ENCODE data around the gene ADGRB2. TPM values are rescaled to one million over a fixed set of nuclear protein-coding genes. Genes with fewer than 3 reads are reported as not detected.

ADGRB2 gene
- total RNA-seq, 1 experiment from 2014 or later, result 1.1 TPM

DNA sequence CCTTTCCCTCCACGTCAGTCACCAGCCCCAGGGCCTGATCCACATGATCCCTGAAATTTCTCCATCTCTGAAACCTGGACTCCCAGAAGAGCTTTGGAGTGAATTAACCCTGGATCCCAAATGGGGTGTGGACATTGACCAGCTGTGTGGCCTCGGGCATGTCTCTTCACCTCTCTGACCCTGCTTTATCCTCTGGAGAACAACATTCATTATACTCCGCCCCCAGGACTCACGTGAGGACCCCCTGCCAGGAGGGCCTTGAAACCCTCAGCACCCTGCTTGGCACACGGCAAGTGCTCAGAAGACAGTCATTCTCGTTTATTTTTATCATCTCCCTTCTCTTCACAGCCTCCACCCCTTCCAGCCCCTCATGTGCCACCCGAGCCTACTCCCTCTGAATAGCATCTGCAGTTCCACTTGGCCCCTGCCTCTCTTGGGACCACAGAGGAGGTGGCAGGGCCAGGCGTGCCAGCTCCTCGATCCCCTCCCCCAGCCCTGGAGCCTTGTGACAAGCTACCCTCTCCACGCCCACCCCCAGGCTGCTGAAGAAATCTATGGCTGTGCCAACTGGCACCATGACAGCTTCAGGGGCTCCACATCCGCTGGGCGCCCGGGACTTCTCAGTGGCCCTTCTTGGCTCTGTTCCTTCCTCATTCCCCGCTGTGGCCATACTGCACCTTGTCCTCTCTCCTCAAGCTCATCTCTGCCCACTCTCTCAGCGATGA is 18.0 kb downstream of the ADGRB2 start:
- no peaks in the 10 kb centered on the region; the same call in 1 of the 2 replicates for H3K27me3 ChIP-seq
- H3K9me3 ChIP-seq (replicated peaks), result no peaks in the 10 kb centered on the region
- no peak for DNase-seq
- H3K4me3 ChIP-seq, result no peak overlapping the region
- H3K4me1 ChIP-seq, result peaks cover 7% of the 10 kb centered on the region
- no peaks in the 10 kb centered on the region for H3K36me3 ChIP-seq
- H3K27ac ChIP-seq, result no peak overlapping the region

DNA sequence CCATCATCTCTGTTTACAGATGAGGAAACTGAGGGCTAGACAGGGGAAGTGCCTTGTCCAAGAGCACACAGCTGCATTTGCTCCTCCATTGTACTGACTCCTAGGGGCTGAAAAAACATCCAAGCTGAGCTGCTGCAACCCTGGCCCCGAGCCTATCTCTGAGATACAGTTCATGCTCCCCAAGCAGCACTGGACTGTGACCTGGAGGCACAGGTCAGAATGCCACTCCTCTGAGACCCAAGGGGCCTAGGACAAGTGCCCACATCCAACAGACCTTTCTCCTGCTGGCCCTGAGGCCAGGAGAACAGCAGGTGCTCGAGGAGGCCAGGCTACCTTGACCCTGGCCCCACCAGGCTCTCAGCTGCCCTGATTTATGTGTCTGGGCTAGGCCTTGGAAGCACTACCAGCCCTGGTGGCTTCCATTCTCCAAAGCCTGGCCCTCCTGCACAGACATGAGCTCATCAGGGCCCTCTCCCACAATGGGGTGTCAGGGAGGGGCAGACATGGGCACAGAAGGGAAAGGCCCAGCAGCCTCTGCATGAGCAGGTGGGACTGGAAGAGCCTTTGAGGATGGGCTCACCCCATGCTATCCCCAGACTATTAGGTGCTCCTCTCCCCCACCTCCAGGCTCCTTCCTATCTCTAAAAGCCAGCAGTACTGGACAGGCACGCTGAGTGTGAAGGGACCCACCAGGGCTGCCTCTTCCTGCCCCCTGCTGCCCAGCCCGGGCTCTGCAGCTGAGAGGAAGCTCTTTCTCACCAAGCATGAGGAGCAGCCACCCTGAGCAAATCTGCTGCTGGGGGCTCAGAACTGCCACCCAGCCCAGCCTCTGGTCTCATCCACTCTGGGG is 18.8 kb downstream of the ADGRB2 start:
- no peak overlapping the region for H3K4me3 ChIP-seq
- peak; percentile 67 to 77 for DNase-seq
- no peaks in the 10 kb centered on the region; the same call in 1 of the 2 replicates for H3K27me3 ChIP-seq
- H3K4me1 ChIP-seq, result peaks cover 5% of the 10 kb centered on the region; the same call in 1 of the 2 replicates
- H3K36me3 ChIP-seq, result no peaks in the 10 kb centered on the region
- H3K27ac ChIP-seq, result no peak overlapping the region
- H3K9me3 ChIP-seq (replicated peaks), result no peaks in the 10 kb centered on the region

DNA sequence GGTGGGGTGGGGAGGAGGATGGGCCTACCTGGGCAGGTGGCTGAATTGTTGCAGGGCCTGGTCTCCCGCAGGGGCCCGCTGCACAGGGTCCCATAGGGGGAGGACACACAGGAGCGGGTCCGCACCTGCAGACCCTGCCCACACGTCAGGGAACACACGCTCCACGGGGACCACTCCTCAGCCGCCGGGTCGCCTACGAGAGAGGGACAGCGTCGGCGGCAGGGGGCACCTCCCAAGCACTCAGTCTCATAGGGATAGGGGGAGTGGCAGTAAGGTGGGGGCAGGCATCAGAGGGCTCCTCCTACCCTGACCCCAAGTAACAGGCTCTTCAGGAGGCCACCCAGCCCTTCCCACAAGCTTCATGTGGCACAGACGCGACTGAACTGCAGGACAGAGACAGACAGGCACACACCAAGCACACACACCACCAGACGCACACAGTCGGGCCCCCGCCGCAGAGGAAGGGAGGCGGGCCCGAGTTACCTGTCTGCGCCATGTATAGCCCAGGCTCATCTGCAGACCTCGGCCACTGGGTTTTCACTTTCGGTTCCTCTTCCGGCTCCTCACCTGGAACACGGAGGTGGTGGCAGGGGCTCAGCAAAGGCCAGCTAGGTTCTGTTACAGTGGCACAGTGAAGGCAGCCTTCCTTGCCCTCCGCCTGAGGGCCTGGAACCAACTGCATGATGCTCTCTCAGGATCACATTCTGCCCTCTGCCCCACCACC is 19.8 kb downstream of the ADGRB2 start:
- Histone ChIP-seq H3K9me3 (replicated peaks) (no peaks in the 10 kb centered on the region), H3K36me3 (no peaks in the 10 kb centered on the region), H3K27me3 (peaks cover 5% of the 10 kb centered on the region), H3K27ac (no peak overlapping the region), H3K4me3 (no peak overlapping the region), H3K4me1 (0 out of 2 replicates have a peak, but pooled peaks cover 5% of the 10 kb centered on the region)
- DNase-seq, result no peak

DNA sequence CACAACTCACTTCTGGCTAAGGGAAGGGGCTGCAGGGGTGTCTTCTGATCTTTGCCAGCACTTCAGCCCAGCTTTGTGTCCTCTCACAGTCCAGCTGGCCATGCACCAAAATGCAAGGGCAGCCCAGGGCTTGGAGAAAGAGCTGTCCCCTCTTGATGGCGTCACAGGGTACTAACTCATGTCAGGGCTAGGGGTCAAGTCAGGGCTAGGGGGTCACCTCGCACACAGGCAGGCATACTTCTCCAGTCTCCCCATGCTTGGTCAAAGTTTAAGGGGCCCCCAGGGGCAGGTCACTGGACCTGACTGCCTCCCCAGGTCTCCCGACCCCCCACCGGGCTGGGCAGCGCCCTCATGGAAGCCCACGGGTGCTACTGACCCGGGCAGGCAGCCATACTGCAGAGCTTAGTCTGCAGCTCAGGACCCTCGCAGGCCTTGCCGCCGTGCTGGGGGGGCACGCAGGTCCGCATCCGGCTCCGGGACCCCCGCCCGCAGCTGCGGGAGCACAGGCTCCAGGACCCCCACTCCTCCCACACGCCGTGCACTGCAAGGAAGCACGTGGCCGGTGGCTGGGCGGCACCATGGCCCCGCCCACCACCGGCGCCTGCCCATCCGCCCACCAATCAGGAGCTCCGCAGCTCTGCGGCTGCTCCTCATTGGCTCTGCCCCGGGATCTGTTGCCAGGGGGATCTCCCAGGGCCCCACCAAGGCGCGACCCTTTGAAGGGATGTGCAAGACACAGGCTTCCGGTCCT is 21.5 kb downstream of the ADGRB2 start:
- no peak for DNase-seq
- Histone ChIP-seq H3K27ac (no peak overlapping the region), H3K4me1 (no peaks in the 10 kb centered on the region), H3K4me3 (no peak overlapping the region), H3K27me3 (peaks cover 14% of the 10 kb centered on the region), H3K36me3 (no peaks in the 10 kb centered on the region), H3K9me3 (replicated peaks) (no peaks in the 10 kb centered on the region)

DNA sequence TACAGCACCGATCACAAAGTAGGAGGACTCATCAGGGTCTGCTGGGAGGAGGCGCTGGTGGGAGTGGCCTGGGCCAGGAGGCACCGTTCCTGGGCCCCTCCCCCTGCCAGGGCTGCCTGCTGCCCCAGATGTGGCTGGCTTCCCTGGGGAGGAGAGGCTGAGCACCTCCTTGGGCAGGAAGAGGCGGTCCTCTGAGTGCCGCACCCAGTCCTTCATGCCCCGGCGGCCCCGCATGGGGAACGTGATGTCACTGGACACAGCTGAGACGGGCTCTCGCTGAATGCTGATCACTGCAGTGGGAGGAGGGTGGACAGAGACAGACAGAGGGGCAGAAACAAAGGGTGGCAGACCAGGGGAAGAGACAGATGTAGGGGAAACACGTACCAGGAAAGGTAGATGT is 24.8 kb downstream of the ADGRB2 start:
- no peaks in the 10 kb centered on the region for H3K36me3 ChIP-seq
- H3K9me3 ChIP-seq (replicated peaks), result no peaks in the 10 kb centered on the region
- DNase-seq, result no peak
- peaks cover 20% of the 10 kb centered on the region for H3K27me3 ChIP-seq
- no peak overlapping the region for H3K4me3 ChIP-seq
- H3K27ac ChIP-seq, result no peak overlapping the region
- no peaks in the 10 kb centered on the region for H3K4me1 ChIP-seq

DNA sequence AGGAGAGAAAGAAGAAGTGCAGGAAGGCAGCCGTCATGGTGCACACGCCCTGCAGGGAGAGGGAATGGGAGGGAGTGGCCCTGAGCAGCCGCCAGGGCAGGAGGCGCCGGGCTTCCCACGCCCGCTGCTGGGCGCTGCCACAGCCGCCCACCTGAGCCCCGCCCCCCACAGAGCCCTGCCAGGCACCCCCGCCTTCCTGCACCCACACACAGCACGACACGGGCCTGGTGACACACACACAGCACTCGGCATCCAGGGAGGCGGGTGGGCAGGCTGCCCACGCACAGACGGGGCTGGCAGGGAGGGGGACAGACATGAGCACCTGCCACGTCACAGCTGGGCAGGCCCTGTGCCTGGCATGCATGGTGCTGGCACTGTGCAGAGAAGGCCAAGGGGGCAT is 27.5 kb downstream of the ADGRB2 start:
- no peak overlapping the region for H3K4me3 ChIP-seq
- no peaks in the 10 kb centered on the region for H3K36me3 ChIP-seq
- H3K27ac ChIP-seq, result no peak overlapping the region
- no peaks in the 10 kb centered on the region for H3K4me1 ChIP-seq
- peaks cover 35% of the 10 kb centered on the region for H3K27me3 ChIP-seq
- DNase-seq, result no peak
- no peaks in the 10 kb centered on the region for H3K9me3 ChIP-seq (replicated peaks)

DNA sequence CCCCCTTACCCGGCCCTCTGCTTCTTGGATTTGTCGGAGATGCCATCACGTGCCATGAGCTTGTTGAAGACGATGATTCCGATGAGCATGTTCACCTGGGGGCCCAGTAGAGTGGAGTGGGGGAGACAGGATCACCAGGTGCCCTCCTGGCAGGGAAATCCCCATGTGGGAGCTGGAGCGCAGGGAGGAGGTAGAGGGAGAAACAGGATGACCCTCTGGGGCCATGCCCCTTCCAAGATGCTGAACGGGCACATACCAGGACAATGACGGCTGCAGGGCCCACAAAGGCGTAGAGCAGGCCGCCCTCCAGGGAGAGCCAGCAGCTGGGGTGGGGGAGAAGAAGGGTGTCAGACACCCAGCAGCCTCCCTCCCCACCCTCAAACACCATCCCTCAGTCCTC is 28.6 kb downstream of the ADGRB2 start:
- Histone ChIP-seq H3K9me3 (replicated peaks) (no peaks in the 10 kb centered on the region), H3K27me3 (peaks cover 36% of the 10 kb centered on the region), H3K36me3 (no peaks in the 10 kb centered on the region), H3K27ac (no peak overlapping the region), H3K4me3 (no peak overlapping the region), H3K4me1 (no peaks in the 10 kb centered on the region)
- DNase-seq, result no peak

DNA sequence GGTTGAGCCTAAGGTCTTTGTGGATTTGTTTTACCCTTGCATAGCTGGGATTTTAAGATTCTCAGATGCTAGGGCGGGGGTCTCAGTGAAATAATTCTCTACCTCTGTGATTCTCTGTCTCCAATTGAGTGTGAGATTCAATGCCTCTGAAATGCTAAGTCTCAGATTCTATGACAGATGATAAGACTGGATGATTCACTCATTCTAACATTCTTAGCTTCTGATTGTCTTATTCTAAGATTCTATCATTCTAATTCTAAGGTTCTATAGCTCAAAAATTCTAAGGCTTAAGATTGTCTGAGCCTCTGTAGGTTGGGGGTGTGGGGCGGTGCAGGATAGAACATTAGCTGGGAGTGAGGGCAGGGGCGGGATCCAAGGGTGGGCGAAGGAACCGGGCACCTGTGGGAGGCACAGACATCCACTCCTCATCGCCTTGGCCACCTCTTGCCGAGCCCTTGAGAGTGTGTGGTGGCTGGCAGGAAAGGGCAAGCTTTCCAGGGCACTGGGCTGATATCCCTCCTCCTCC is 29.5 kb downstream of the ADGRB2 start:
- no peak overlapping the region for H3K4me3 ChIP-seq
- no peaks in the 10 kb centered on the region for H3K9me3 ChIP-seq (replicated peaks)
- H3K27me3 ChIP-seq, result peaks cover 41% of the 10 kb centered on the region
- no peak for DNase-seq
- H3K36me3 ChIP-seq, result no peaks in the 10 kb centered on the region
- H3K4me1 ChIP-seq, result no peaks in the 10 kb centered on the region
- H3K27ac ChIP-seq, result no peak overlapping the region

DNA sequence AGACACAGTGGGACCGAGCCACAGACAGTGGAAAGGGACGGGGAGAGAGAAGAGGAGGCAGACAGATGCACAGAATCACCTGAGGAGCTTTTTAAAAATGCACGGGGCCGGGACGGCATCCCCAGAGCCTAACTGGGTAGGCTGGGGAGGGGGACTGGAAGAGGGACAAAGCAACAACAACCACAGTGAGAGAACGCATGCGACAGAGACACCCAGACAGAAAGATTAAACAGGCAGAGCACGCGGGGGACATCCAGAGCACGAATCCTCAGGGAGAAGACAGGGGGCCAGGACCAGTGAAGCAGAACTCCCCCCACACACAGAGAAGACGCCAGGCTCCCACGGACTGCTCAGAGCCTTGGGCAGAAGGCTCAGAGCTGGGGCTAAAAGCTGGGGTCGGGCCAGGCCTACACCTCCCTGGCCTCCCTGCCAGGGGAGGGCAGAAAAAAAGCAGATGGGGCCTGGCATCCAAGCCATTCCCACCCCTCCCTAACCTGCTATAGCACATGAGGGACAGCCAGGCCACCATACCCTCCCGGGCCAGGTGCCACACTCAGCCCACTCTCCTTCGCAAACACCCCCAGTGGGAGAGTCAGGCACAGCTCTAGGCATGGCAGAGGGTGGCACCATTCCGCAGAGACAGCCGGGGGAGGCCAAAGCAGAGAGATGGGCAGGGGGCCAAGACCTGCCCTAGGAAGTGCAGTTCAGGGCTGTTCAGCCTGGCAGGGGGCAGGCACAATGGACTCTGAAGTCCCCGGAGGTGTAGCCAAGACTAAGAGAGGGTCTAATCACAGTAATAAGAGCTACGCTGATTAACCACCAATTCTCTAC is 30.5 kb downstream of the ADGRB2 start:
- H3K27ac ChIP-seq, result no peak overlapping the region

DNA sequence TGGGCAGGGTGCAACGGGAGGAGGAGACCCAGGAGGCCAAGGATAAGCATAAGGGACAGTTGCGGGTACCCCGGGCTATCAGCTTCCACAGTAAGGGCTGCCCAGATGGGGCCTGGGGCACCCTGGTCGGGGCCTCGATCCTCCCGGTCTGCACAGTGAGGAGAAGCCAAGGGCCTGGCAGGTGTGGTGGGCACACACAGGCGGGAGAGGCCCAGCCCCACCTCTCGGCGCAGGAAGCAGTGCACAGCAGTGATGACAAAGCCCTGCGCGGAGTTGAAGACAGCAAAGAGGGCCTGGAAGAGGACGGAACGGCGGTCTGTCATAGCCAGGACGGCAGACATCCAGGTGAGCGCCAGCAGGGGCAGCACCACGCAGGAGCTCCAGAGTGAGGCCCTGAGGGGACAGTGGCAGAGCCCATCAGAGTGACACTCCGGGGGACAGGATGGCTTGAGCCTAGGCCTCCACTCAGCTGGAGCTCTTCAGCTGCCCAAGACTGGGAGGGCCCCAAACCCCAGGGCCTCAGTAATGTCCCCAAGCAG is 31.3 kb downstream of the ADGRB2 start:
- no peak for DNase-seq
- Histone ChIP-seq H3K36me3 (no peaks in the 10 kb centered on the region), H3K4me1 (no peaks in the 10 kb centered on the region), H3K27me3 (peaks cover 38% of the 10 kb centered on the region), H3K4me3 (no peak overlapping the region), H3K27ac (no peak overlapping the region), H3K9me3 (replicated peaks) (no peaks in the 10 kb centered on the region)

More for the DNA sequence above, 30.5 kb downstream of the ADGRB2 start:
- DNase-seq, result no peak
- no peak overlapping the region for H3K4me3 ChIP-seq
- peaks cover 43% of the 10 kb centered on the region for H3K27me3 ChIP-seq
- H3K36me3 ChIP-seq, result no peaks in the 10 kb centered on the region
- H3K4me1 ChIP-seq, result no peaks in the 10 kb centered on the region
- H3K9me3 ChIP-seq (replicated peaks), result no peaks in the 10 kb centered on the region

DNA sequence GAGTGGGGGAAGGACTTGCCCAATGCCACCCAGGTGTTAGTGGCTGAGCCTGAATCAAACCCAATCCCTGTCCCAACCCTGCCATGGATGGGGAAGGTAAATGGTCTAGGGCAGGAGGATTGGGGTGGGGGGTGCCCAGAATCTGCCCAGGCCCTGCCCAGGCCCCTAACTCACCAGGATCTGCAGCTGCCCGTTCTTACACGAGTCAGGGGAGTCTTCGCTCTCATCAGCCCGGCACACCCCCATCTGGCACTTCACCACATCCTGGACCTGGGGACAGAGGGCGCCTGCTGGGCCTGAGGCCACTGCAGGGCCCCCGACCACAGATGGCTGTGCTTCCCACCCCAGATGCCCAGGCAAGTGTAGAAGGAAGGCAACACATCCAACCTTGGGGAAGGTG is 31.8 kb downstream of the ADGRB2 start:
- no peaks in the 10 kb centered on the region for H3K9me3 ChIP-seq (replicated peaks)
- no peaks in the 10 kb centered on the region for H3K4me1 ChIP-seq
- H3K4me3 ChIP-seq, result no peak overlapping the region
- peaks cover 38% of the 10 kb centered on the region for H3K27me3 ChIP-seq
- DNase-seq, result no peak
- no peaks in the 10 kb centered on the region for H3K36me3 ChIP-seq
- H3K27ac ChIP-seq, result no peak overlapping the region

DNA sequence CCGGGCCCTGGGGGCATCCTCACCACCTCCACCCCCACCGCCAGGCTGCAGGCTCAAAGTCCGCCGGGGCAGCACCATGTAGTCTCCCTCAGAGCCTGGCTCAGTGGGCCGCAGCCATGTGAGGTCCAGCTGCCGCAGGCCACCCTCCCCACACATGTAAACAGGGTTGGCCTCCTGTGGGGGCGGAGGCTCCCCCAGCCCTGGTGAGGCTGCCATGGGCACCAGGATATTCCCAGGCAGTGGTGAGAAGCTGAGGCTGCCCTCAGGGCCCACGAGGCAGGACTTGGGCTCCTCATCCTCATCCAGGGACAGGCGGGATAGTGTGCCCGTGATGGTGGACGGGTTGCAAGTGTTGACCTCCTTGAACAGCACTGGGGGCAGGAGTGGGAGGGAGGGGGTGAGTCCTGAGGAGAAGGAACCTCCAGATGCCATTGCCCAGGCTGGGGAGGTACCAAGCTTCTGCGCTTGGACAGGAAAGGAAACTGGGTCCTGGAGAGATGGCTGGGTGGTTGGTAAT is 33.0 kb downstream of the ADGRB2 start:
- Histone ChIP-seq H3K4me1 (no peaks in the 10 kb centered on the region), H3K4me3 (no peak overlapping the region), H3K9me3 (replicated peaks) (no peaks in the 10 kb centered on the region), H3K27ac (no peak overlapping the region), H3K27me3 (peaks cover 35% of the 10 kb centered on the region), H3K36me3 (no peaks in the 10 kb centered on the region)
- no peak for DNase-seq

DNA sequence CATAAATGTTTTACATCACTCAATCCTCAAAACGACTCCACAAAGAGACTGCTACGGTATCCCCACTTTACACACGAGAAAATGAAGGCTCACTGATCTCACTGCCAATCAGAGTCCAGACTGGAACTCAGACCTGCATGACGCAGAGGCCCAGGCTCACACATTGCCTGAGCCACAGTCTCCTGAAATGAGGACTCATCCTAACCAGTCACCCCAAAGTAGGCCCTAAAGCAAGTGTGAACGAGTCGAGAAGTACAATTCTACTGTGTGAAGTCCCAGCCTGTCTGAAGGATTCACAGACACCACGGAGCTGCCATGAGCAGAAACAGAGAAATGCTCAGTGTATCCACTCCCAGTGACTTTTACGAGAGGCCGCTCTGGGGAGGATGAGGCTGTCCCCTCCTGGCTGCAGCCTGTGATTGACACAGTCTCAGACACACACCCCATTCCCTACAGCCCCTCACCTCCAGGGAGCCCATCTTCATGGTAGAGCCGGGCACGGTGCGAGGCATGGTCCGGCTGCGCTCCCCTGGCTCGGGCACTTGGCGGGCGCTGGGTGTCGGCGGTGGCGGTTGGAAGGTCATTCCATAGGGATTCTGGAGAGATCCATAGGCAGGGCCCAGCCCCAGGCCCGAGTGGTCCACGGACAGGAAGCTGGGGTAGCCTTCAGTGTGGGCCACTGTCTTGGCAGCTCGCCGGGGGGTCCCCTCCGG is 33.6 kb downstream of the ADGRB2 start:
- H3K27me3 ChIP-seq, result peaks cover 35% of the 10 kb centered on the region
- no peak for DNase-seq
- no peaks in the 10 kb centered on the region for H3K9me3 ChIP-seq (replicated peaks)
- no peak overlapping the region for H3K27ac ChIP-seq
- H3K4me3 ChIP-seq, result no peak overlapping the region
- H3K36me3 ChIP-seq, result no peaks in the 10 kb centered on the region
- no peaks in the 10 kb centered on the region for H3K4me1 ChIP-seq
